CD4-positive, alpha-beta T cell treated with Interleukin-1 beta for 1 hour (primary cell): Measurements from ENCODE around the gene RNF128.

Source experiments
- DNase-seq, 2 donors: peaks; one replicate each; pipeline ENCODE4 v3.0.0-alpha.2; 2020 to 2022

Gene RNF128

GRCh38 chrX:106726485-106727437 lies at the start of gene RNF128:
TSS of gene RNF128 (plus strand) at chrX:106726701. CDS start at chrX:106726914, 213 bp downstream.
- peak in 1 of 2 donors; percentile 0 for DNase-seq

GRCh38 chrX:106680716-106681115 lies 45.8 kb upstream of the RNF128 start:
- no peak for DNase-seq

GRCh38 chrX:106684207-106684606 lies 42.3 kb upstream of the RNF128 start:
- no peak for DNase-seq

- DNase-seq, result no peak
Observed at GRCh38 chrX:106692425-106693065, 34.0 kb upstream of the RNF128 start.

- DNase-seq, result no peak
Observed at GRCh38 chrX:106696502-106696901, 30.0 kb upstream of the RNF128 start.

- no peak for DNase-seq
Observed at GRCh38 chrX:106698693-106699092, 27.8 kb upstream of the RNF128 start.

GRCh38 chrX:106702636-106703035 lies 23.9 kb upstream of the RNF128 start:
- DNase-seq, result no peak

GRCh38 chrX:106706466-106706865 lies 20.0 kb upstream of the RNF128 start:
- no peak for DNase-seq

GRCh38 chrX:106707771-106708454 lies 18.6 kb upstream of the RNF128 start:
- DNase-seq, result no peak

- DNase-seq, result no peak
Observed at GRCh38 chrX:106710771-106711170, 15.7 kb upstream of the RNF128 start.

- no peak for DNase-seq
Observed at GRCh38 chrX:106711375-106711774, 15.1 kb upstream of the RNF128 start.

- no peak for DNase-seq
Observed at GRCh38 chrX:106716004-106716403, 10.5 kb upstream of the RNF128 start.

GRCh38 chrX:106716463-106716862 lies 10.0 kb upstream of the RNF128 start:
- DNase-seq, result no peak

GRCh38 chrX:106718709-106719108 lies 7.8 kb upstream of the RNF128 start:
- DNase-seq, result no peak

- DNase-seq, result no peak
Observed at GRCh38 chrX:106725931-106726330, 570 bp upstream of the RNF128 start.

GRCh38 chrX:106728337-106728736 lies 1.8 kb downstream of the RNF128 start:
- DNase-seq, result no peak

- DNase-seq, result no peak
Observed at GRCh38 chrX:106730401-106730800, 3.9 kb downstream of the RNF128 start.

- DNase-seq, result no peak
Observed at GRCh38 chrX:106731590-106731989, 5.1 kb downstream of the RNF128 start.

GRCh38 chrX:106734827-106735226 lies 8.3 kb downstream of the RNF128 start:
- no peak for DNase-seq

GRCh38 chrX:106740193-106740780 lies 13.8 kb downstream of the RNF128 start:
- no peak for DNase-seq

GRCh38 chrX:106742193-106742592 lies 15.7 kb downstream of the RNF128 start:
- no peak for DNase-seq

- no peak for DNase-seq
Observed at GRCh38 chrX:106742805-106743204, 16.3 kb downstream of the RNF128 start.

GRCh38 chrX:106748377-106748776 lies 21.9 kb downstream of the RNF128 start:
- no peak for DNase-seq
